DOHH2 (cell line): ENCODE measurements around the gene BRD3.

ENCODE experiments used
- H3F3A ChIP-seq: fragments of 200-600 bp; sonication (generic), shearing (Covaris generic); 2 replicates; pipeline ENCODE4 v1.6.0; 2016; ENCODE audit warnings: antibody characterized with exemption, mild to moderate bottlenecking; ENCODE audit not compliant: control insufficient read depth, insufficient read depth
- H3K27ac ChIP-seq: fragments of 200-600 bp; sonication (generic); 2 replicates; pipeline ENCODE4 v1.5.1; 2014; ENCODE audit warnings: low read depth, mild to moderate bottlenecking, low read length, moderate library complexity
- H3K27me3 ChIP-seq: fragments of 200-600 bp; sonication (generic); 2 replicates; pipeline ENCODE4 v1.6.1; 2014; ENCODE audit warnings: mild to moderate bottlenecking, low read length, mixed read lengths; ENCODE audit not compliant: control insufficient read depth
- H3K36me3 ChIP-seq: fragments of 200-600 bp; sonication (generic); 2 replicates; pipeline ENCODE4 v1.6.1; 2014; ENCODE audit warnings: mild to moderate bottlenecking, low read length, moderate library complexity, mixed read lengths; ENCODE audit not compliant: control insufficient read depth
- H3K4me1 ChIP-seq: fragments of 200-600 bp; sonication (generic); 2 replicates; pipeline ENCODE4 v1.6.1; 2014; ENCODE audit warnings: mild to moderate bottlenecking, low read length, mixed read lengths; ENCODE audit not compliant: control insufficient read depth
- H3K4me2 ChIP-seq: fragments of 200-600 bp; sonication (generic); 2 replicates; pipeline ENCODE4 v1.6.0; 2014; ENCODE audit warnings: mild to moderate bottlenecking, low read length, moderate library complexity
- H3K4me3 ChIP-seq: fragments of 200-600 bp; sonication (generic); 2 replicates; pipeline ENCODE4 v1.5.1; 2014; ENCODE audit warnings: mild to moderate bottlenecking, low read length, mixed read lengths
- H3K79me2 ChIP-seq: fragments of 200-600 bp; sonication (generic); 2 replicates; pipeline ENCODE4 v1.6.1; 2014; ENCODE audit warnings: mild to moderate bottlenecking, low read length, mixed read lengths; ENCODE audit not compliant: control insufficient read depth
- H3K9me2 ChIP-seq: fragments of 200-600 bp; sonication (generic); replicated peaks from 2 replicates; pipeline ENCODE4 v1.6.1; 2014; ENCODE audit warnings: mild to moderate bottlenecking, low read length, mixed read lengths; ENCODE audit not compliant: control insufficient read depth
- H3K9me3 ChIP-seq: fragments of 200-600 bp; sonication (generic); 2 replicates; pipeline ENCODE4 v1.6.1; 2014; ENCODE audit warnings: antibody characterized with exemption, low read length, mixed read lengths; ENCODE audit not compliant: control insufficient read depth, insufficient read depth
- H4K20me1 ChIP-seq: fragments of 200-600 bp; sonication (generic); 2 replicates; pipeline ENCODE4 v1.6.0; 2014; ENCODE audit warnings: low read depth, mild to moderate bottlenecking, antibody characterized with exemption, low read length, moderate library complexity; ENCODE audit not compliant: control insufficient read depth, insufficient read depth
- EZH2phosphoT487 ChIP-seq: fragments of 200-600 bp; sonication (generic); IDR thresholded peaks from 2 replicates; pipeline ENCODE4 v1.6.1; 2017; ENCODE audit warnings: borderline replicate concordance, mild to moderate bottlenecking, antibody characterized with exemption, low read length, moderate library complexity, mixed read lengths
- TF ChIP-seq, protein P1 (sequence below): fragments of 200-600 bp; sonication (generic); IDR thresholded peaks from one replicate; pipeline ENCODE4 v1.5.1; 2014; ENCODE audit warnings: antibody characterized with exemption, mild to moderate bottlenecking, low read depth, low read length; ENCODE audit not compliant: poor library complexity, severe bottlenecking

BRD3 gene

DNA sequence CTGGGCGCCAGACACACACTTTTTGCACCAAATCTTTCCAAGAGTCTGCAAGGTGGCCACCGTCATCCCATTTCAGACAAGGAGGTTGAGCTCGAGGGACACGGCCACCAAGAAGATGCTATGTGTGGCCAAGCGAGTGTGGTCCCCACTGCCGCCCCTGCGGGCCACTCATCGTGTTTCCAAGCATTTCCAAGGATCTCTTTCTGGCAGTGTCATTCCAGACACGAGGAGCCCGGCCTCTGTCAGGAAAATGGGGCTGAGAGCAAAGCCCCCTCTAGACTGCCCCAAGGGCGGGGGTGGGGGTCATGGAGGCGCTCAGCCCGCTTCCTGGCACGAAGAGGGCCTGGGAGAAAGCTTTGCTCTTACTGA, 86.3 kb downstream of the BRD3 start:
- peaks cover 99% of the 10 kb centered on the region for H3K79me2 ChIP-seq
- TF ChIP-seq, protein P1, sequence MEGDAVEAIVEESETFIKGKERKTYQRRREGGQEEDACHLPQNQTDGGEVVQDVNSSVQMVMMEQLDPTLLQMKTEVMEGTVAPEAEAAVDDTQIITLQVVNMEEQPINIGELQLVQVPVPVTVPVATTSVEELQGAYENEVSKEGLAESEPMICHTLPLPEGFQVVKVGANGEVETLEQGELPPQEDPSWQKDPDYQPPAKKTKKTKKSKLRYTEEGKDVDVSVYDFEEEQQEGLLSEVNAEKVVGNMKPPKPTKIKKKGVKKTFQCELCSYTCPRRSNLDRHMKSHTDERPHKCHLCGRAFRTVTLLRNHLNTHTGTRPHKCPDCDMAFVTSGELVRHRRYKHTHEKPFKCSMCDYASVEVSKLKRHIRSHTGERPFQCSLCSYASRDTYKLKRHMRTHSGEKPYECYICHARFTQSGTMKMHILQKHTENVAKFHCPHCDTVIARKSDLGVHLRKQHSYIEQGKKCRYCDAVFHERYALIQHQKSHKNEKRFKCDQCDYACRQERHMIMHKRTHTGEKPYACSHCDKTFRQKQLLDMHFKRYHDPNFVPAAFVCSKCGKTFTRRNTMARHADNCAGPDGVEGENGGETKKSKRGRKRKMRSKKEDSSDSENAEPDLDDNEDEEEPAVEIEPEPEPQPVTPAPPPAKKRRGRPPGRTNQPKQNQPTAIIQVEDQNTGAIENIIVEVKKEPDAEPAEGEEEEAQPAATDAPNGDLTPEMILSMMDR, result no peak
- no peak for TF ChIP-seq EZH2phosphoT487
- 0 out of 2 replicates have a peak, but pooled peaks cover 3% of the 10 kb centered on the region for H3F3A ChIP-seq
- H3K4me2 ChIP-seq, result no peak overlapping the region
- H3K9me2 ChIP-seq, result no peaks in the 10 kb centered on the region
- H3K27me3 ChIP-seq, result no peaks in the 10 kb centered on the region
- peaks cover 49% of the 10 kb centered on the region for H3K4me1 ChIP-seq
- no peak overlapping the region for H3K4me3 ChIP-seq
- no peaks in the 10 kb centered on the region for H3K36me3 ChIP-seq
- no peaks in the 10 kb centered on the region for H3K9me3 ChIP-seq
- no peak overlapping the region for H3K27ac ChIP-seq
- peaks cover 28% of the 10 kb centered on the region for H4K20me1 ChIP-seq

DNA sequence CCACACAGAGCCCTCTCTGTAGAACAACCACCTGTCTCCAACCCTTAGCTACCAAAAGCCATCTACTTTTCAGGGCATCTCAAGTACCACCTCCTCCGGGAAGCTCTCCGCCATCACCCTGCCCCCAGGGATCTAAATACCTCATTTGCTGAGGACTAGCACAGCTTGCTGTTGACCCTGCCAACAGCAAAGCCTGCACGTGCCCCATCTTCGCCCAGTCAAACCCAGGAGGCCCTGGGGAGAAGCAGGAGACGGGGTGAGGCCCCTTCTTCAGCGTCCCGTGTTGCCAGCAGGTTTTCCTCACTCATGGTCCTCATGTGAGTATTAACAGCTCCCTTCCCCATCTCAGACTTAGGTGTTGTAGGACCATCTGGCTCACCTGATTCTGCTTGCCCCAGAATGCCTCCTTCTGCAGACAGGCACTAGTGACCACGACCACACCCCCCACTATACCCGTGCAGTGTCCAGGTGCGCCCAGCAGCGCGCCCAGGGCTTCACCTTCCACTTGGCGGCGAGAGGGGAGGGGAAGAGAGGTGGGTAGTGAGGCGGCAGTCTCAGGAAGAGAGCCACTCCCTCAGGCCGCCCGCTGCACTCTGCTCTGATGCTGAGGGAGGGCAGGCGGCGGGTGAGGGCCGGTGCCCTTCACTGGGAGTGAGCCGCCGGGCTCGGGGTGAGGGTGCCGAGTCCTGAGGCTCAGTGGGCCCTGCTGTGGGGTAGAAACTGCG, 86.8 kb downstream of the BRD3 start:
- Histone ChIP-seq H3K36me3 (no peaks in the 10 kb centered on the region), H3K27ac (no peak overlapping the region), H3K79me2 (peaks cover 99% of the 10 kb centered on the region), H4K20me1 (peaks cover 31% of the 10 kb centered on the region), H3K9me3 (no peaks in the 10 kb centered on the region), H3K27me3 (no peaks in the 10 kb centered on the region), H3K4me1 (peaks cover 45% of the 10 kb centered on the region), H3F3A (0 out of 2 replicates have a peak, but pooled peaks cover 3% of the 10 kb centered on the region), H3K4me2 (peak overlapping the region; percentile 95), H3K9me2 (no peaks in the 10 kb centered on the region), H3K4me3 (peak overlapping the region; percentile 68; the same call in 1 of the 2 replicates)
- TF ChIP-seq, protein P1, result no peak
- TF ChIP-seq EZH2phosphoT487, result no peak
